H1 (cell line): Measurements from ENCODE around the gene AP3D1. TPM values are rescaled to one million over a fixed set of nuclear protein-coding genes. Genes with fewer than 3 reads are reported as not detected.
A peak's percentile ranks its signal among the peaks of the same experiment; 100 is the strongest.

Experiments
- CTCF ChIA-PET: fragments of 300-600 bp; sonication (Branson Sonifier 250); formaldehyde crosslinking; loops from one replicate; lab custom pipeline; 2021; ENCODE audit not compliant: partially characterized antibody; lab: Charles Lee
- POLR2A ChIA-PET: fragments of 300-600 bp; sonication (Branson Sonifier 250); formaldehyde crosslinking; loops from one replicate; lab custom pipeline; 2021; ENCODE audit warnings: inconsistent platforms; ENCODE audit not compliant: partially characterized antibody; lab: Charles Lee
- DNase-seq, 2 experiments: peaks; one replicate each; pipeline versions ENCODE4 v3.0.0 to v3.0.0-alpha.2; 2010 to 2022; ENCODE audit warnings: low spot score in 2 of 2, low read depth in 1 of 2, mixed read lengths in 1 of 2
- FAIRE-seq: peaks from 2 replicates; lab custom pipeline; 2011; peaks lifted over from hg19 to GRCh38; lab: Jason Lieb, UNC
- H2AFZ ChIP-seq: 2 replicates; pipeline ENCODE4 v1.8.1; 2012; ENCODE audit warnings: low read length, inconsistent platforms
- H2AK5ac ChIP-seq: 2 replicates; pipeline ENCODE4 v1.6.1; 2013; ENCODE audit warnings: low read depth, low read length
- H2BK120ac ChIP-seq: replicated peaks from 2 replicates; pipeline ENCODE3; 2013; ENCODE audit warnings: low read depth, low read length, inconsistent platforms
- H2BK12ac ChIP-seq: 2 replicates; pipeline ENCODE4 v1.6.1; 2013; ENCODE audit warnings: low read depth, low read length
- H2BK15ac ChIP-seq: 2 replicates; pipeline ENCODE4 v1.6.1; 2013; ENCODE audit warnings: low read length
- H2BK20ac ChIP-seq: 2 replicates; pipeline ENCODE4 v1.6.1; 2013; ENCODE audit warnings: low read length
- H2BK5ac ChIP-seq: 2 replicates; pipeline ENCODE4 v1.6.1; 2013; ENCODE audit warnings: low read depth, low read length
- H3K14ac ChIP-seq: 2 replicates; pipeline ENCODE4 v1.6.1; 2013; ENCODE audit warnings: inconsistent platforms; ENCODE audit not compliant: insufficient read length
- H3K18ac ChIP-seq: 2 replicates; pipeline ENCODE4 v1.6.1; 2013; ENCODE audit warnings: low read length; ENCODE audit errors: extremely low read depth
- H3K23ac ChIP-seq: 2 replicates; pipeline ENCODE4 v1.6.1; 2013; ENCODE audit warnings: inconsistent platforms; ENCODE audit not compliant: insufficient read length
- H3K23me2 ChIP-seq: 2 replicates; pipeline ENCODE4 v1.6.1; 2013; ENCODE audit warnings: low read depth, low read length
- H3K27ac ChIP-seq: 2 replicates; pipeline ENCODE4 v1.6.1; 2011; ENCODE audit warnings: low read depth, low read length, inconsistent platforms
- H3K27me3 ChIP-seq, 4 experiments: replicated peaks in 1 of 4; 1 replicate in 1 of 4; 2 replicates in 3 of 4; pipeline versions ENCODE4 v1.6.1 to v1.8.1; 2011 to 2013; ENCODE audit warnings: low read length in 3 of 4, mild to moderate bottlenecking in 3 of 4, inconsistent platforms in 2 of 4, mixed read lengths in 2 of 4, moderate library complexity in 1 of 4; ENCODE audit not compliant: control insufficient read depth in 3 of 4, insufficient read depth in 3 of 4; ENCODE audit errors: extremely low read depth in 1 of 4
- H3K36me3 ChIP-seq, 4 experiments: 2 replicates each; pipeline versions ENCODE4 v1.6.1 to v1.8.1; 2011 to 2013; ENCODE audit warnings: mild to moderate bottlenecking in 4 of 4, low read length in 3 of 4, moderate library complexity in 2 of 4, control low read depth in 1 of 4, inconsistent platforms in 1 of 4; ENCODE audit not compliant: insufficient read depth in 4 of 4, control insufficient read depth in 2 of 4
- H3K4ac ChIP-seq: replicated peaks from 2 replicates; pipeline ENCODE3; 2013; ENCODE audit warnings: low read length, low read depth, mixed read lengths, inconsistent platforms; ENCODE audit not compliant: insufficient read length
- H3K4me1 ChIP-seq, 4 experiments: replicated peaks in 1 of 4; 1 replicate in 1 of 4; 2 replicates in 3 of 4; pipeline versions ENCODE4 v1.6.1 to v1.8.1; 2011 to 2013; ENCODE audit warnings: low read length in 3 of 4, inconsistent platforms in 2 of 4, mixed read lengths in 1 of 4; ENCODE audit not compliant: insufficient read depth in 4 of 4, control insufficient read depth in 3 of 4
- H3K4me2 ChIP-seq, 2 experiments: 2 replicates each; pipeline versions ENCODE4 v1.6.1 to v1.8.1; 2011 to 2013; ENCODE audit warnings: low read depth in 2 of 2, low read length in 2 of 2, control low read depth in 1 of 2, inconsistent platforms in 1 of 2, mild to moderate bottlenecking in 1 of 2; ENCODE audit not compliant: insufficient read depth in 1 of 2
- H3K4me3 ChIP-seq, 4 experiments: fragments of 200-600, 300-600 bp in 1 of 4; sonication (generic), shearing (Covaris generic), sonication (Bioruptor Twin) in 1 of 4; 2 replicates each; pipeline versions ENCODE4 v1.5.1 to v1.8.1; 2011 to 2016; ENCODE audit warnings: low read length in 4 of 4, low read depth in 3 of 4, control low read depth in 2 of 4, inconsistent platforms in 2 of 4, mild to moderate bottlenecking in 2 of 4, mixed read lengths in 1 of 4, moderate library complexity in 1 of 4; ENCODE audit not compliant: insufficient read depth in 2 of 4; ENCODE audit errors: extremely low read depth in 1 of 4
- H3K56ac ChIP-seq: replicated peaks from 2 replicates; pipeline ENCODE3; 2013; ENCODE audit warnings: low read depth, mild to moderate bottlenecking, mixed read lengths, low read length, inconsistent platforms; ENCODE audit not compliant: insufficient read length
- H3K79me1 ChIP-seq: 2 replicates; pipeline ENCODE4 v1.6.1; 2013; ENCODE audit warnings: low read depth, low read length, control low read depth
- H3K79me2 ChIP-seq, 2 experiments: 2 replicates each; pipeline versions ENCODE4 v1.6.1 to v1.8.1; 2012 to 2013; ENCODE audit warnings: low read length in 2 of 2, mild to moderate bottlenecking in 2 of 2, inconsistent platforms in 1 of 2; ENCODE audit not compliant: insufficient read depth in 2 of 2, control insufficient read depth in 1 of 2
- H3K9ac ChIP-seq, 4 experiments: replicated peaks in 1 of 4; 1 replicate in 1 of 4; 2 replicates in 3 of 4; pipeline versions ENCODE4 v1.6.1 to v1.8.1; 2011 to 2013; ENCODE audit warnings: low read depth in 3 of 4, low read length in 3 of 4, control low read depth in 2 of 4, mild to moderate bottlenecking in 2 of 4, moderate library complexity in 2 of 4, inconsistent platforms in 1 of 4; ENCODE audit errors: extremely low read depth in 1 of 4
- H3K9me3 ChIP-seq, 2 experiments: 2 replicates each; pipeline versions ENCODE4 v1.6.1 to v1.8.1; 2012 to 2013; ENCODE audit warnings: mild to moderate bottlenecking in 2 of 2, moderate library complexity in 2 of 2, control low read depth in 1 of 2, inconsistent platforms in 1 of 2, low read depth in 1 of 2, low read length in 1 of 2, mixed read lengths in 1 of 2; ENCODE audit not compliant: insufficient read depth in 2 of 2
- H4K20me1 ChIP-seq, 2 experiments: replicated peaks in 1 of 2; 2 replicates each; pipeline versions ENCODE3 to v1.8.1; 2011 to 2013; ENCODE audit warnings: inconsistent platforms in 2 of 2, low read length in 2 of 2, mild to moderate bottlenecking in 1 of 2; ENCODE audit not compliant: insufficient read depth in 2 of 2, control insufficient read depth in 1 of 2
- H4K5ac ChIP-seq: 2 replicates; pipeline ENCODE4 v1.6.1; 2013; ENCODE audit warnings: low read length, low read depth, mixed read lengths, inconsistent platforms; ENCODE audit not compliant: insufficient read length
- H4K8ac ChIP-seq: 2 replicates; pipeline ENCODE4 v1.8.0; 2013; ENCODE audit warnings: mild to moderate bottlenecking, moderate library complexity, low read length, inconsistent platforms; ENCODE audit not compliant: insufficient read depth; ENCODE audit errors: extremely low read depth
- H4K91ac ChIP-seq: replicated peaks from 2 replicates; pipeline ENCODE3; 2013; ENCODE audit warnings: low read length, mixed read lengths, inconsistent platforms; ENCODE audit not compliant: insufficient read length
- CHD1 ChIP-seq: IDR thresholded peaks from 2 replicates; pipeline ENCODE4 v1.6.1; 2012; ENCODE audit warnings: low read depth, low read length, improper control_type of control experiment
- POLR2A ChIP-seq, 2 experiments: IDR thresholded peaks; 1 replicate in 1 of 2; 2 replicates in 1 of 2; pipeline ENCODE4 v1.6.1; 2011; ENCODE audit warnings: low read depth in 2 of 2, low read length in 2 of 2, mild to moderate bottlenecking in 2 of 2; ENCODE audit errors: control extremely low read depth in 1 of 2
- SIN3A ChIP-seq, 2 experiments: IDR thresholded peaks in 1 of 2; conservative IDR thresholded peaks in 1 of 2; 2 replicates each; pipeline ENCODE4 v1.6.1; 2011 to 2012; ENCODE audit warnings: low read length in 2 of 2, improper control_type of control experiment in 1 of 2, low read depth in 1 of 2, mild to moderate bottlenecking in 1 of 2
- WGBS, 2 experiments: shearing (Covaris generic) in 1 of 2; methylation state at CpG; one replicate each; pipeline versions ENCODE4 v1.1.6 to v1.1.7; 2013 to 2015; ENCODE audit warnings: low lambda C conversion rate in 2 of 2, mixed read lengths in 2 of 2, inconsistent platforms in 1 of 2, low coverage in 1 of 2, missing lambda C conversion rate in 1 of 2; ENCODE audit not compliant: insufficient replicate concordance in 2 of 2, insufficient coverage in 1 of 2, insufficient read length in 1 of 2; ENCODE audit errors: extremely low coverage in 1 of 2, missing lambda C conversion rate in 1 of 2; 5-methylcytosine and 5-hydroxymethylcytosine counted together
- polyA plus RNA-seq, 7 experiments: library from polyadenylated mRNA; depleted of rRNA in 3 of 7; stranded (reverse) in 5 of 7; unstranded in 2 of 7; fragments of >200 nt in 5 of 7; fragments of 200-250 nt in 2 of 7; gene quantifications; 1 replicate in 5 of 7; 2 replicates in 1 of 7; 4 replicates in 1 of 7; pipeline versions ENCODE4 v1.2.1 to v1.2.3, GENCODE V29; 2011 to 2013; ENCODE audit warnings: missing spikeins in 2 of 7, mixed read lengths in 2 of 7
- total RNA-seq: library from RNA; stranded (reverse); fragmentation: NEBNext Ultra II Directional; extraction: Animal tissue kit (Norgen Biotek cat#: 25700); gene quantifications from 2 replicates; pipeline ENCODE4 v1.2.1, GENCODE V29; 2021

The AP3D1 gene
- total and polyA plus RNA-seq, 2 of the 8 experiments (the other 6 are each of a cell fraction or from before 2014, with no cell fraction given): 161 to 174 TPM

DNA sequence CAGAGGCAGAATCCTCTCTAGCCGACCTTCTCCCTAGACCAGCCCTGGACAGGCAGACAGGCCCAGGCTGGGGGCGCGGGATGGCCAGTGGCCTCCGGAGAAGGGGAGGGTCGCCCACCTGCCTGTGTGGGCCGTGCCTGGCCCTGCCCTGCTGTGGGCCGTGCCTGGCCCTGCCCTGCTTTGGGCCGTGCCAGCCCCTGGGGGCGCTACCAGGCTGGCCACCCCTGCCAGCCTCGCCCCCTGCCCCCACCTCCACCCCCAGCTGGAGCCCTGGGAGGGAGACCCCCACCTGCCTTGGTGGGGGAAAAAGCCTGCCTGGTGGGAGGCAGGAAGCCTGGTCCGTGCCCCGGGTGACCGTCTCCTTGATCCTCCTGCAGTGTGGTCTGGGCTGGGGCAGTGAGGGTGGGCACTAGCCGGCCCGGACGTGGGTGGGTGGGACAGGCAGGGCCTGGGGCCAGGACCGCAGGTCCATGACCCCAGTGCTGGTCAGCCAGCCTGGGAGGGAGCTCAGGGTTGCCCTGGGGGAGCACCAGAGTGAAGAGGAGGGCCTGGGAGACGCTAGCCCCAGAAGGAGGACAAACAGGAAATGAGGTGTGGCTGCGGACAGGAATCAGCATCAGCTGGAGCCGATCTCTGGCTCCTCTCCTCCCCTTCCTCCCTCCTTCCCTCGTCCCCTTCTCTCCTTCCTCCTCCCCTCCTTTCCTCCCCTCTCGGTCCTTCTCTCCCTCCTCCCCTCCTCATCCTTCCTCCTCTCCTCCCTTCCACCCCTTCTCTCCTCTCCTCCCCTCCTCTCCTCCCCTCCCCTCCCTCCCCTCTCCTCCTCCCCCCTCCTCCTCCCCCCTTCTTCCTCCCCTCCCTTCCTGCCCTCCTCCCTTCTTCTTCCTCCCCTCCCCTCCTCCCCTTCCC lies 95.2 kb downstream of the AP3D1 start:
- Histone ChIP-seq H3K14ac (no peak overlapping the region), H3K9ac (no peak overlapping the region), H4K8ac (0 out of 2 replicates have a peak overlapping the region, but pooled peaks have one; percentile 64), H2BK120ac (no peak overlapping the region)
- FAIRE-seq: no peak
- TF ChIP-seq POLR2A (IDR thresholded peaks at IDR 0.05; ENCODE audit: control extremely low read depth in 1 of 2, low read depth in 2 of 2, low read length in 2 of 2) (peak in 1 of 2 experiments; percentile 31; a peak in 1 of 3 replicates), SIN3A (conservative IDR thresholded peaks at IDR 0.05 in 1 of 2, IDR thresholded peaks at IDR 0.05 in 1 of 2; ENCODE audit: low read depth in 1 of 2, low read length in 2 of 2) (peak in 1 of 2 experiments; percentile 56; a peak in 1 of 4 replicates), CHD1 (no peak)
- TF ChIP-seq, all 59 proteins: peak for 2
- Histone ChIP-seq H2BK15ac (no peak overlapping the region; the same call in 1 of the 2 replicates), H3K56ac (no peak overlapping the region), H2AFZ (0 out of 2 replicates have a peak overlapping the region, but pooled peaks have one; percentile 26), H3K18ac (peak overlapping the region; percentile 71; the same call in 1 of the 2 replicates), H3K23me2 (peaks cover 2% of the 10 kb centered on the region; the same call in 1 of the 2 replicates), H3K4me1 (peaks cover 4 to 22% (median 18%) of the 10 kb centered on the region in 4 experiments), H3K36me3 (no peaks in the 10 kb centered on the region), H3K9me3 (no peaks in the 10 kb centered on the region), H4K20me1 (no peaks in the 10 kb centered on the region), H2BK12ac (peak overlapping the region; percentile 85; the same call in 1 of the 2 replicates), H3K27ac (no peak overlapping the region; the same call in 1 of the 2 replicates), H3K27me3 (no peaks in the 10 kb centered on the region), H2BK20ac (0 out of 2 replicates have a peak overlapping the region, but pooled peaks have one; percentile 61), H3K4ac (no peak overlapping the region), H3K4me3 (no peak overlapping the region), H2AK5ac (no peak overlapping the region), H3K23ac (no peak overlapping the region), H4K91ac (no peak overlapping the region), H3K4me2 (peak overlapping the region in 1 of 2 experiments; percentile 29; a peak in 1 of 4 replicates), H3K79me1 (no peaks in the 10 kb centered on the region), H2BK5ac (peak overlapping the region; percentile 89; the same call in 1 of the 2 replicates), H3K79me2 (no peaks in the 10 kb centered on the region), H4K5ac (no peak overlapping the region)
- ChIA-PET POLR2A (interaction anchor here (0.8 to 22.2 kb wide), 3 partner anchors 10 to 150 kb away, joined by 5 to 524 read pairs (median 7); no protein-coding TSS in a partner anchor), CTCF (interaction anchor here (0.6 to 3.2 kb wide), 3 partner anchors 13 to 165 kb away, joined by 3 to 16 read pairs (median 5); no protein-coding TSS in a partner anchor)
- 72% methylated on average over 9 of the region's 22 CpGs; no CpG with 5 or more reads in 1 of the 2 experiments for WGBS, 2 experiments
- peak in 1 of 2 experiments; percentile 62 for DNase-seq
